Central memory CD8-positive, alpha-beta T cell (primary cell): ENCODE measurements around the gene IL18BP.

Source experiments
- ATAC-seq: fragments of 150-1000 bp; cut with Tn5 transposase; replicated peaks from 2 replicates; pipeline ENCODE4 v1.10.0; 2022; ENCODE audit warnings: mild to moderate bottlenecking, moderate FRiP score, moderate number of reproducible peaks; ENCODE audit not compliant: poor library complexity, severe bottlenecking; ENCODE audit errors: extremely low read depth
- DNase-seq, 2 donors: peaks; one replicate each; pipeline ENCODE4 v3.0.0; 2021; ENCODE audit warnings: low spot score in 2 of 2
- H3K27ac Mint-ChIP-seq: one replicate; pipeline ENCODE4 v1.8.0; 2022; ENCODE audit warnings: low read depth, mild to moderate bottlenecking, moderate library complexity, mixed read lengths
- H3K27me3 Mint-ChIP-seq: one replicate; pipeline ENCODE4 v1.8.0; 2022; ENCODE audit warnings: mixed read lengths
- H3K36me3 Mint-ChIP-seq: one replicate; pipeline ENCODE4 v1.8.0; 2022; ENCODE audit warnings: mild to moderate bottlenecking, moderate library complexity, mixed read lengths; ENCODE audit not compliant: insufficient read depth
- H3K4me1 Mint-ChIP-seq: one replicate; pipeline ENCODE4 v1.8.0; 2022; ENCODE audit warnings: mixed read lengths
- H3K4me3 Mint-ChIP-seq: one replicate; pipeline ENCODE4 v1.8.0; 2022; ENCODE audit warnings: mild to moderate bottlenecking, moderate library complexity, mixed read lengths
- H3K9me3 Mint-ChIP-seq: one replicate; pipeline ENCODE4 v1.8.0; 2022; ENCODE audit warnings: mixed read lengths

IL18BP gene

GRCh38 chr11:72007089-72007476, 8.4 kb downstream of the IL18BP start:
- Mint-ChIP-seq H3K27ac (peak overlapping the region; percentile 67), H3K4me1 (peaks cover 6% of the 10 kb centered on the region)
- no peak for ATAC-seq

GRCh38 chr11:72007587-72007986, 8.9 kb downstream of the IL18BP start:
- peak overlapping the region; percentile 67 for H3K27ac Mint-ChIP-seq

More at GRCh38 chr11:72007089-72007476, 8.4 kb downstream of the IL18BP start:
- peaks cover 40% of the 10 kb centered on the region for H3K36me3 Mint-ChIP-seq
- no peak overlapping the region for H3K4me3 Mint-ChIP-seq
- DNase-seq = no peak
- H3K27me3 Mint-ChIP-seq = no peaks in the 10 kb centered on the region
- H3K9me3 Mint-ChIP-seq = no peaks in the 10 kb centered on the region

GRCh38 chr11:72008728-72009127, 10.0 kb downstream of the IL18BP start:
- Mint-ChIP-seq H3K4me1 (no peaks in the 10 kb centered on the region), H3K4me3 (no peak overlapping the region), H3K27me3 (no peaks in the 10 kb centered on the region), H3K9me3 (no peaks in the 10 kb centered on the region), H3K27ac (peak overlapping the region; percentile 74), H3K36me3 (peaks cover 40% of the 10 kb centered on the region)
- DNase-seq (no peak), ATAC-seq (no peak)

More at GRCh38 chr11:72007587-72007986, 8.9 kb downstream of the IL18BP start:
- Mint-ChIP-seq H3K4me3 (no peak overlapping the region), H3K36me3 (peaks cover 37% of the 10 kb centered on the region), H3K4me1 (peaks cover 1% of the 10 kb centered on the region), H3K9me3 (no peaks in the 10 kb centered on the region), H3K27me3 (no peaks in the 10 kb centered on the region)
- ATAC-seq (no peak), DNase-seq (no peak)

GRCh38 chr11:72009156-72009555, 10.4 kb downstream of the IL18BP start:
- Mint-ChIP-seq H3K27me3 (no peaks in the 10 kb centered on the region), H3K36me3 (peaks cover 38% of the 10 kb centered on the region), H3K4me1 (no peaks in the 10 kb centered on the region), H3K9me3 (no peaks in the 10 kb centered on the region), H3K4me3 (no peak overlapping the region), H3K27ac (peak overlapping the region; percentile 51)
- DNase-seq (no peak), ATAC-seq (no peak)

GRCh38 chr11:72010529-72011233, 12.0 kb downstream of the IL18BP start:
- DNase-seq (no peak), ATAC-seq (no peak)
- Mint-ChIP-seq H3K4me3 (peak overlapping the region; percentile 25), H3K9me3 (no peaks in the 10 kb centered on the region), H3K27ac (peak overlapping the region; percentile 72), H3K27me3 (no peaks in the 10 kb centered on the region), H3K36me3 (peaks cover 44% of the 10 kb centered on the region), H3K4me1 (peaks cover 14% of the 10 kb centered on the region)

GRCh38 chr11:72012091-72012630, 13.5 kb downstream of the IL18BP start:
- Mint-ChIP-seq H3K4me3 (no peak overlapping the region), H3K36me3 (peaks cover 51% of the 10 kb centered on the region), H3K27me3 (no peaks in the 10 kb centered on the region), H3K27ac (peak overlapping the region; percentile 72), H3K4me1 (peaks cover 14% of the 10 kb centered on the region), H3K9me3 (no peaks in the 10 kb centered on the region)
- DNase-seq (no peak), ATAC-seq (no peak)

GRCh38 chr11:72012897-72013721, 14.4 kb downstream of the IL18BP start:
- Mint-ChIP-seq H3K36me3 (peaks cover 54% of the 10 kb centered on the region), H3K4me3 (no peak overlapping the region), H3K4me1 (peaks cover 14% of the 10 kb centered on the region), H3K9me3 (no peaks in the 10 kb centered on the region), H3K27ac (peak overlapping the region; percentile 64), H3K27me3 (no peaks in the 10 kb centered on the region)
- ATAC-seq (no peak), DNase-seq (no peak)

GRCh38 chr11:72013765-72014711, 15.3 kb downstream of the IL18BP start:
- Mint-ChIP-seq H3K4me3 (no peak overlapping the region), H3K27ac (peak overlapping the region; percentile 86), H3K36me3 (peaks cover 59% of the 10 kb centered on the region), H3K4me1 (peaks cover 14% of the 10 kb centered on the region), H3K27me3 (no peaks in the 10 kb centered on the region), H3K9me3 (no peaks in the 10 kb centered on the region)
- ATAC-seq = no peak
- DNase-seq = no peak

GRCh38 chr11:72014761-72015320, 16.1 kb downstream of the IL18BP start:
- Mint-ChIP-seq H3K36me3 (peaks cover 60% of the 10 kb centered on the region), H3K27ac (peak overlapping the region; percentile 86), H3K27me3 (no peaks in the 10 kb centered on the region), H3K9me3 (no peaks in the 10 kb centered on the region), H3K4me3 (no peak overlapping the region), H3K4me1 (peaks cover 14% of the 10 kb centered on the region)
- no peak for DNase-seq
- no peak for ATAC-seq

GRCh38 chr11:72015511-72016061, 16.9 kb downstream of the IL18BP start:
- no peak for ATAC-seq
- no peak for DNase-seq
- no peaks in the 10 kb centered on the region for H3K9me3 Mint-ChIP-seq
- H3K4me3 Mint-ChIP-seq = no peak overlapping the region
- peak overlapping the region; percentile 86 for H3K27ac Mint-ChIP-seq
- no peaks in the 10 kb centered on the region for H3K27me3 Mint-ChIP-seq
- H3K4me1 Mint-ChIP-seq = peaks cover 20% of the 10 kb centered on the region
- peaks cover 62% of the 10 kb centered on the region for H3K36me3 Mint-ChIP-seq

GRCh38 chr11:72018171-72018570, 19.5 kb downstream of the IL18BP start:
- no peak overlapping the region for H3K4me3 Mint-ChIP-seq
- DNase-seq (no peak), ATAC-seq (no peak)
- peaks cover 20% of the 10 kb centered on the region for H3K4me1 Mint-ChIP-seq
- no peaks in the 10 kb centered on the region for H3K27me3 Mint-ChIP-seq
- H3K36me3 Mint-ChIP-seq = peaks cover 69% of the 10 kb centered on the region
- no peaks in the 10 kb centered on the region for H3K9me3 Mint-ChIP-seq
- H3K27ac Mint-ChIP-seq = peak overlapping the region; percentile 46
